KMS-11 (cell line): ENCODE data around the gene KLK2.

Experiments
- H2AFZ ChIP-seq: fragments of 200-600 bp; sonication (generic); 2 replicates; pipeline ENCODE4 v1.6.1; 2016; ENCODE audit warnings: antibody characterized with exemption, mixed run types, low read depth
- H3K27ac ChIP-seq: fragments of 200-600 bp; sonication (generic); 2 replicates; pipeline ENCODE4 v1.6.1; 2016; ENCODE audit warnings: mild to moderate bottlenecking, mixed run types
- H3K27me3 ChIP-seq: fragments of 200-600 bp; sonication (generic); 2 replicates; pipeline ENCODE4 v1.6.1; 2017; ENCODE audit warnings: mild to moderate bottlenecking, low read depth, mixed run types, moderate library complexity; ENCODE audit not compliant: insufficient read depth
- H3K36me3 ChIP-seq: fragments of 200-600 bp; sonication (generic); 2 replicates; pipeline ENCODE4 v1.6.1; 2017; ENCODE audit warnings: mild to moderate bottlenecking, mixed run types; ENCODE audit not compliant: insufficient read depth
- H3K4me1 ChIP-seq: fragments of 200-600 bp; sonication (generic); 2 replicates; pipeline ENCODE4 v1.6.1; 2016; ENCODE audit warnings: mild to moderate bottlenecking, low read depth, mixed run types; ENCODE audit not compliant: poor library complexity, severe bottlenecking
- H3K4me2 ChIP-seq: fragments of 200-600 bp; sonication (generic); 2 replicates; pipeline ENCODE4 v1.7.0; 2016; ENCODE audit warnings: mild to moderate bottlenecking, mixed run types
- H3K4me3 ChIP-seq: fragments of 200-600 bp; sonication (generic); IDR thresholded peaks from 2 replicates; pipeline ENCODE4 v1.6.1; 2017; ENCODE audit warnings: low read depth, low read length, mixed read lengths; ENCODE audit not compliant: insufficient read depth
- H3K79me2 ChIP-seq: fragments of 200-600 bp; sonication (generic); 2 replicates; pipeline ENCODE4 v1.6.1; 2016; ENCODE audit warnings: low read depth, mixed run types; ENCODE audit not compliant: insufficient read depth
- H3K9ac ChIP-seq: fragments of 200-600 bp; sonication (generic); 2 replicates; pipeline ENCODE4 v1.6.1; 2016; ENCODE audit warnings: mild to moderate bottlenecking, mixed run types
- H4K20me1 ChIP-seq: fragments of 200-600 bp; sonication (generic); 2 replicates; pipeline ENCODE4 v1.6.1; 2016; ENCODE audit warnings: mild to moderate bottlenecking, mixed run types; ENCODE audit not compliant: insufficient read depth
- CTCF ChIP-seq: fragments of 200-600 bp; sonication (generic); conservative IDR thresholded peaks from 2 replicates; pipeline ENCODE4 v1.6.1; 2017; ENCODE audit warnings: low read depth, mild to moderate bottlenecking, antibody characterized with exemption, low read length, moderate library complexity, mixed read lengths

Gene KLK2

DNA sequence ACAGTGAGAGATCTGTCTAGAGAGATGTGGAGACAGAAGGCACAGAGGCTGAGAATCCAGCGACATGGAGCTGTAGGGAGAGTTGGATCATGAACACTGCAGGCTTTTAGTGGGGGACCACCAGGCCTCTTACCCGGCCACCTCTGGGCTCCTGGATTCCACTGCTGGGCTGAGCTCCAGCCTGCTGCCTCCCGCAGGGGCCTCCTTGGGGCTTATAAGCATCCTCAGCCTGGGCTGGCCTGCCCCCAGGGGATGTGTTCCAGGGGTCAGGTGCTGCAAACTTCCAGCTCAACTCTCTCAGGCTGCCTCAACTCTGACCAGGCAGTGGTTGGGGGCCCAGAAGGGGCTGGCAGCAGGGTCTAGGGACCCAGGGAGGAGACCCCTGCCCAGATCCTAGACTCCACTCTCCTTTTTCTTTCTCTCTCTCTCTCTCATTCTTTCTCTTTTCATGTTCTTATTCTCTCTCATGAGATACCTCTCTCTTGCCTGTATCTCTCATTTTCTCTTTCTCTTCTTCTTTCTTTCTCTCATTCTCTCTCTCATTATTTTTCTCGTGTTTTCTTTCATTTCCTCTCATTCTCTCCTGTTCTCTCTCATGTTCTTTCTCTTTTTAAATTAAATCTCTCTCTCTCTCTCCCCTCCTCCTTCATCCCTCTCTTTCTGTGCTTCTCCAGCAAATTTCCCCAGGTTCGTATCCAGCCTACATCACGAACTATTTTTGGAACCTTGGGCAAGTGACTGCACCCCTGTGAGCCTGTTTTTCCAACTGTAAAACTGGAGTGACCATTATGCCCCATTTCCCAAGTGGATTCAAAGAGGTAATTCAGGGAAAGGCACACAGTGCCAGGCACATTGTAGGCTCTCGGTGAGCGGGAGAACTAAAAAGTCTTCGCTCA, 38.2 kb downstream of the KLK2 start, which contains the start of gene KLK4:
KLK4 (minus strand) TSS at position 190 of the 896 bp plus-strand sequence. CDS start 657 bp downstream, outside the sequence.
- Histone ChIP-seq H3K27ac (no peak within 1 kb of the TSS), H3K36me3 (no peaks in the 10 kb centered on the region), H3K27me3 (no peaks in the 10 kb centered on the region; the same call in 1 of the 2 replicates), H3K4me3 (no peak within 1 kb of the TSS), H3K4me2 (no peak within 1 kb of the TSS), H3K79me2 (no peaks in the 10 kb centered on the region), H3K4me1 (no peaks in the 10 kb centered on the region), H4K20me1 (no peaks in the 10 kb centered on the region), H3K9ac (no peak within 1 kb of the TSS), H2AFZ (no peak within 1 kb of the TSS)
- TF ChIP-seq CTCF: no peak

DNA sequence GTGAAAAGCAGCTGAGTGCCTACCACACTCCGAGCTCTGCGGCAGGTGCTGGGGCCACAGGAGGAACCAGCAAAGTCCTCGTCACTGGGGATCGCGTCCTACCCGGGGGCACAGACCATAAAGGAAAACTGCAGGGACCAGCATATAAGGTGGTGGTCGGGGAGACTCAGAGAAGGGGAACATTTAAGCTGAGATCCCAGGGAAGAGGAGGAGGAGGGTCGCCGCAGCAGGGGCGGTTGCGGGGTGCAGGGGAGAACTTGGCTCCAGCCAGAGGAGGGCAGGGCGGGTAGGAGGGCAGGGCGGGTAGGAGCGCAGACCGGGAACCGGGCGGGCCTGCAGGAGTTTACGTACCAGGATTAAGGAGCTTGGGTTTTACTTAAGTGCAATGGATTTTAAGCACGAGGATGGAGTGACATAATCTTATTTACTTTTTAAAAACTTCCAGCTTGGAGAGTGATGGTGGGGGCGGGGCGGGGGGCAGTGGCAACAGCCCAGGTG, 38.9 kb downstream of the KLK2 start:
- Histone ChIP-seq H3K36me3 (no peaks in the 10 kb centered on the region), H3K27ac (no peak overlapping the region), H3K4me3 (no peak overlapping the region), H3K4me1 (no peaks in the 10 kb centered on the region), H3K79me2 (no peaks in the 10 kb centered on the region), H3K9ac (no peak overlapping the region), H3K27me3 (no peaks in the 10 kb centered on the region; the same call in 1 of the 2 replicates), H3K4me2 (no peak overlapping the region), H2AFZ (no peak overlapping the region), H4K20me1 (no peaks in the 10 kb centered on the region)
- TF ChIP-seq CTCF: no peak

- Histone ChIP-seq H2AFZ (no peak overlapping the region), H3K27me3 (no peaks in the 10 kb centered on the region; the same call in 1 of the 2 replicates), H3K9ac (no peak overlapping the region), H3K27ac (no peak overlapping the region), H3K79me2 (no peaks in the 10 kb centered on the region), H3K36me3 (no peaks in the 10 kb centered on the region), H3K4me2 (no peak overlapping the region), H4K20me1 (no peaks in the 10 kb centered on the region), H3K4me3 (no peak overlapping the region), H3K4me1 (no peaks in the 10 kb centered on the region)
- no peak for TF ChIP-seq CTCF
Observed at GRCh38 chr19:50912727-50913716, 39.8 kb downstream of the KLK2 start.

GRCh38 chr19:50916069-50916468, 42.8 kb downstream of the KLK2 start:
- H3K27me3 ChIP-seq: peaks cover 2% of the 10 kb centered on the region; the same call in 1 of the 2 replicates
- H3K36me3 ChIP-seq: no peaks in the 10 kb centered on the region
- TF ChIP-seq CTCF: no peak
- H3K4me2 ChIP-seq: no peak overlapping the region
- H3K9ac ChIP-seq: no peak overlapping the region
- no peak overlapping the region for H2AFZ ChIP-seq
- no peaks in the 10 kb centered on the region for H3K79me2 ChIP-seq
- H3K27ac ChIP-seq: no peak overlapping the region
- H3K4me3 ChIP-seq: no peak overlapping the region
- no peaks in the 10 kb centered on the region for H4K20me1 ChIP-seq
- no peaks in the 10 kb centered on the region for H3K4me1 ChIP-seq
